Activated naive CD8-positive, alpha-beta T cell treated with anti-CD3 and anti-CD28 coated beads for 36 hours (primary cell): ENCODE data around the gene MRPS26. TPM values are rescaled to one million over a fixed set of nuclear protein-coding genes. Genes with fewer than 3 reads are reported as not detected.

Experiments used
- DNase-seq: peaks from one replicate; pipeline ENCODE4 v3.0.0; 2021
- H3K27ac Mint-ChIP-seq: one replicate; pipeline ENCODE4 v1.8.0; 2022; ENCODE audit warnings: mild to moderate bottlenecking, moderate library complexity, mixed read lengths
- H3K27me3 Mint-ChIP-seq: one replicate; pipeline ENCODE4 v1.8.0; 2022; ENCODE audit warnings: mild to moderate bottlenecking, mixed read lengths
- H3K36me3 Mint-ChIP-seq: one replicate; pipeline ENCODE4 v1.8.0; 2021; ENCODE audit warnings: mild to moderate bottlenecking, mixed read lengths
- H3K4me1 Mint-ChIP-seq: one replicate; pipeline ENCODE4 v1.8.0; 2021; ENCODE audit warnings: mixed read lengths
- H3K4me3 Mint-ChIP-seq: one replicate; pipeline ENCODE4 v1.8.0; 2022; ENCODE audit warnings: mild to moderate bottlenecking, moderate library complexity, mixed read lengths
- H3K9me3 Mint-ChIP-seq: one replicate; pipeline ENCODE4 v1.8.0; 2022; ENCODE audit warnings: mixed read lengths
- total RNA-seq, 2 experiments: library from RNA; stranded (reverse); gene quantifications; one replicate each; pipeline ENCODE4 v1.2.3, GENCODE V29; 2021

Gene MRPS26
- total RNA-seq, 2 experiments from 2014 or later = 70.9 to 72.4 TPM

DNA sequence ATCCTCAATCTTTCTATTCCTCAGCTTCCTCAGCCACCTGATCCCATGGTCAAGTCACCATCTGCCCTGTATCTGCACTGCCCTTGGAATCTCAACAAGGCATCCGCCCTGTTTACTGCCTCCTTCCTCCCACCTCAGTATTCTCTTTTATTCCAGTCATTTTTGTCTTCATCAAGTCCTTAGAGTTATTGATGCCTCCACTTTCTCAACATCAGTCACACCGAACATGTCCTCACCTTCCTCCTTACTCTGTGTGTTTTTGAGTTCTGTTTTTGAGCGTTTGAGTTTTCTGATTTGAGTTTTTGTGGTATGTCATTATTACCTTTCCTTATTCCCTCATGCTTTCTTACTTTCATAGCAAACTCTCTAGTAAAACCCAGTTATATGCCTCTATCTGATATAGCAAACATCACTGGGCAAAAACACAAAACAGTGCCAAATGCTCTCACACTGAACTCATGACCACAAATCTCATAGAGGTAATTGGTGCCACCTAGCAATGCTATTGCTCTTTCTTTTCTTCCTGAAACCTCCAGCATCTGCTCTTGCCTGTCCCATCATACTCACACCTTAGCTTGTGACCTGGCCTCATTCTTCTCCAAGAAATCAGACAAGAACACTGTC, 14.2 kb upstream of the MRPS26 start:
- no peak for DNase-seq
- no peak overlapping the region for H3K4me3 Mint-ChIP-seq
- H3K27me3 Mint-ChIP-seq = no peaks in the 10 kb centered on the region
- no peak overlapping the region for H3K27ac Mint-ChIP-seq
- H3K9me3 Mint-ChIP-seq = no peaks in the 10 kb centered on the region
- H3K4me1 Mint-ChIP-seq = no peaks in the 10 kb centered on the region
- H3K36me3 Mint-ChIP-seq = peaks cover 13% of the 10 kb centered on the region

- Mint-ChIP-seq H3K27me3 (no peaks in the 10 kb centered on the region), H3K9me3 (no peaks in the 10 kb centered on the region), H3K4me3 (no peak overlapping the region), H3K27ac (no peak overlapping the region), H3K36me3 (peaks cover 13% of the 10 kb centered on the region), H3K4me1 (no peaks in the 10 kb centered on the region)
- DNase-seq = no peak
These were observed 13.2 kb upstream of the MRPS26 start for GRCh38 chr20:3032624-3033023.

- no peak overlapping the region for H3K4me3 Mint-ChIP-seq
- H3K27ac Mint-ChIP-seq = no peak overlapping the region
- H3K4me1 Mint-ChIP-seq = no peaks in the 10 kb centered on the region
- no peaks in the 10 kb centered on the region for H3K9me3 Mint-ChIP-seq
- peaks cover 19% of the 10 kb centered on the region for H3K36me3 Mint-ChIP-seq
- H3K27me3 Mint-ChIP-seq = no peaks in the 10 kb centered on the region
- no peak for DNase-seq
These were observed 8.2 kb upstream of the MRPS26 start for GRCh38 chr20:3037654-3038053.

DNA sequence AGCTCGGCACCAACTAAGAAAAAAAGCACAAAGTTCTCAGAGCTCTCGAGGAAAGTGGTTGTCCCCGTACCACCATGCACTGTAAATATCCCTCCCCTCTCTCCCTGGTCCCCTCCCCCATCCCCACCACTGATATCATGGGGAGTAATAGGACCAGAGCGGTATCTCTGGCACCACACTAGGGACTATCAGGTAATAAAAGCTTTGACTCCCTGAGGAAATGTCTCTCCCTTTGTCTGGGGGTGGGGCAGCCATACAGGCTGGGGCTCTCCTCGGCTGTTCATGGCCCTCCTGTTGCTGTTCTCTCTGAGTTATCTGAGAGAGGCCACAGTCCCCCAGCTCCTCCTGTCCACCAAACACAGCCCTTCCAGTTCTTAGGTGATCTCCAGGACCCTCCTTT, 7.4 kb upstream of the MRPS26 start:
- Mint-ChIP-seq H3K36me3 (peaks cover 19% of the 10 kb centered on the region), H3K27ac (no peak overlapping the region), H3K4me1 (no peaks in the 10 kb centered on the region)

DNA sequence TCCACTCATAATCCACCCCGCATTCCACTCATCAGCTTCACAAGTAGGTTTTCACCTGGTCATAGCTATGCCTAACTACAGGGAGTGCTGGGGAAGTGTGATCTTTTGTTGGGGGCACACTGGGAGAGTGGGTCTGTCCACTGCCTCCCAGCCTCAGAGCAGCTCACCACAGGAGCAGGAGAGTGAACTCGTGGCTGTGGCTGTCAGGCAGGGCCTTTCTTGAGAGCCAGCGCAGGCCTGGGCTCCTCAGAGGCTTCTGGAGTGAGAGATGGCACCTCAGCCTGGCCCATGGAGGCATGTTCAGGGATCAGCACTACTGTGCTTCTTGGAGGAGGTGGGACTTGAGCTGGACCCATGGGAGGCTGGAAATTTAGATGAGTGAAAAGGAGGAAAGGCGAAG, 6.4 kb upstream of the MRPS26 start:
- Mint-ChIP-seq H3K27ac (no peak overlapping the region), H3K27me3 (no peaks in the 10 kb centered on the region), H3K4me3 (no peak overlapping the region)

More for the DNA sequence above, 7.4 kb upstream of the MRPS26 start:
- Mint-ChIP-seq H3K9me3 (no peaks in the 10 kb centered on the region), H3K27me3 (no peaks in the 10 kb centered on the region), H3K4me3 (no peak overlapping the region)
- no peak for DNase-seq

DNA sequence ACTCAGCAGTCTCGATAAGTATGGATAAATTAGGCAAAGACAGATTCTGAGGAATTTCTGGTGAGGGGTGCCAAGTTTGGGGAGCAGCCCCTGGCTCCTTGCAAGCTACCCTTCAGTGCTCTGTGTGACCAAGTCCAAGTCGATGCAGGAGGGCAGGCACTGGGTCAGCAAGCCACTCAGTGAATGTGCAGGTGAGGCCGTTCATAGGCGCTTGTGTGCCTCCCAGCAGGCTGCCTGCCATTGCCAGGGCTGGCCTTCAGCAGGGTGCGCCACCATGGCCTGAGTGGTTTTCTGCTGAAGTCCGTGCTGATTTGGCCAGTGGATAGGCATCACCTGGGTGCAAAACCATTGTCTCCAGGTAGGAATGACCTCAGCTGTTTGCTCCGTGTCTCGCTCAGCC, 5.8 kb upstream of the MRPS26 start:
- DNase-seq = no peak
- Mint-ChIP-seq H3K36me3 (peaks cover 17% of the 10 kb centered on the region), H3K4me3 (no peak overlapping the region), H3K27ac (peak overlapping the region; percentile 72), H3K4me1 (peaks cover 2% of the 10 kb centered on the region), H3K9me3 (no peaks in the 10 kb centered on the region), H3K27me3 (no peaks in the 10 kb centered on the region)

More for the DNA sequence above, 6.4 kb upstream of the MRPS26 start:
- H3K9me3 Mint-ChIP-seq = no peaks in the 10 kb centered on the region
- no peaks in the 10 kb centered on the region for H3K4me1 Mint-ChIP-seq
- H3K36me3 Mint-ChIP-seq = peaks cover 19% of the 10 kb centered on the region
- no peak for DNase-seq

DNA sequence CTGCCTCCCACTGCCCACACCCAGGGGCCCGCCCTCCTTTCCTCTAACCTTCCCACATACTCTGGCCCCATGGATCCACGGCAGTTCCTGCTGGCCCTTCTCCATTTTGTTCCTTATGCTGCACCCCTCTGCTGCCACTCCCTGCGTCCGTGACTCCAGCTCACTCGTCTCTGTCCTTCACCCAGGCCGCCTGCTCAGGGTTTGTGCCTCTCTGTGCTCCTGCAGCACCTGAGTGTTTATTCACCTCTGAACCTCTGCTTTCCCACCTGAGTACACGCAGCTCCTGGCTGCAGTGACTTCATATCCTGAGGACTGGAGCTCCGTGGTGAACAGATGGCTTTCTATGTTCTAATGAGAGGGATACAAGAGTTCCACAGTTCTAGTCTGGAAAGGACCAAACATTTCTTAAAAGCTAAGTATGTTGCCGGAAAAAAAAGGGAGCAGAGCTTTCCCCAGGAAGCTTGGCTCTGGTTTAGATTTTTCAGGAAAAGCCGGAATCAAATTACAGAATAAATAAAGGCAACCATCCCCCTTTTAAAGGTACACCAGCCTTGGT, 3.9 kb upstream of the MRPS26 start:
- no peaks in the 10 kb centered on the region for H3K9me3 Mint-ChIP-seq
- H3K27ac Mint-ChIP-seq = no peak overlapping the region
- no peak for DNase-seq
- H3K27me3 Mint-ChIP-seq = no peaks in the 10 kb centered on the region
- peaks cover 7% of the 10 kb centered on the region for H3K4me1 Mint-ChIP-seq
- H3K36me3 Mint-ChIP-seq = peaks cover 15% of the 10 kb centered on the region
- no peak overlapping the region for H3K4me3 Mint-ChIP-seq

GRCh38 chr20:3042625-3043024, 3.2 kb upstream of the MRPS26 start:
- Mint-ChIP-seq H3K4me3 (no peak overlapping the region), H3K4me1 (peaks cover 11% of the 10 kb centered on the region), H3K36me3 (peaks cover 16% of the 10 kb centered on the region), H3K27ac (no peak overlapping the region), H3K9me3 (no peaks in the 10 kb centered on the region), H3K27me3 (no peaks in the 10 kb centered on the region)
- no peak for DNase-seq

DNA sequence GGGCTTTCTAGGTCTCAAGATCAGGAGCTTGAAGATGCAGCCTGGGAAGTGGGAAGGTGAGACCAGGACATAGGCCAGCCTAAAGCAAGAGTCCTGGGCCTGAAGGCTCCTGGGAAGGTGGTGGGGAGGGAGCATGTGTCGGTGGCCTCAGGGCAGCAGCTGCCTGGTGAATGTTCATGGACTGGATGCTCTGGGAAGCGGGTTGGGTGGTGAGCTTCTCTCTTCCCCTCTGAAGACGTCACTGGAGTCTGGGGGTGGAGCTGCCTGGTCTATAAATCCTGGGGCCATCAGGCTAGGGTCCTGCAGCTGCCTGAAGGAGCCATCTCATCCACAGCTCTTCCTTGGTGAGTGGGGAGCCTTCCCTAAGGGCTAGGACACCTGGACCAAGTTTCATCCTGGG, 2.5 kb upstream of the MRPS26 start, which contains the start of gene GNRH2:
TSS of gene GNRH2 (plus strand) at position 301 of the 400 bp plus-strand sequence. CDS start 793 bp downstream, outside the sequence.
- Mint-ChIP-seq H3K9me3 (no peaks in the 10 kb centered on the region), H3K4me1 (peaks cover 14% of the 10 kb centered on the region), H3K36me3 (peaks cover 18% of the 10 kb centered on the region), H3K27ac (peak within 1 kb of the TSS; percentile 31), H3K27me3 (no peaks in the 10 kb centered on the region), H3K4me3 (no peak within 1 kb of the TSS)
- no peak for DNase-seq

GRCh38 chr20:3044336-3044965, 1.4 kb upstream of the MRPS26 start:
- Mint-ChIP-seq H3K27me3 (no peaks in the 10 kb centered on the region), H3K4me3 (no peak overlapping the region), H3K9me3 (no peaks in the 10 kb centered on the region), H3K4me1 (peaks cover 16% of the 10 kb centered on the region), H3K27ac (peak overlapping the region; percentile 31), H3K36me3 (peaks cover 23% of the 10 kb centered on the region)
- DNase-seq = no peak

- DNase-seq = no peak
- Mint-ChIP-seq H3K9me3 (no peaks in the 10 kb centered on the region), H3K27ac (peak overlapping the region; percentile 75), H3K36me3 (peaks cover 25% of the 10 kb centered on the region), H3K27me3 (no peaks in the 10 kb centered on the region), H3K4me1 (peaks cover 16% of the 10 kb centered on the region), H3K4me3 (peak overlapping the region; percentile 72)
These were observed 623 bp upstream of the MRPS26 start for GRCh38 chr20:3045042-3045815.

GRCh38 chr20:3046677-3047462, 1.0 kb downstream of the MRPS26 start:
- Mint-ChIP-seq H3K4me3 (peak overlapping the region; percentile 85), H3K36me3 (peaks cover 22% of the 10 kb centered on the region), H3K9me3 (no peaks in the 10 kb centered on the region), H3K27me3 (no peaks in the 10 kb centered on the region), H3K27ac (peak overlapping the region; percentile 17), H3K4me1 (peaks cover 20% of the 10 kb centered on the region)
- no peak for DNase-seq

- no peaks in the 10 kb centered on the region for H3K27me3 Mint-ChIP-seq
- DNase-seq = no peak
- H3K9me3 Mint-ChIP-seq = no peaks in the 10 kb centered on the region
- peaks cover 22% of the 10 kb centered on the region for H3K36me3 Mint-ChIP-seq
- no peak overlapping the region for H3K27ac Mint-ChIP-seq
- H3K4me3 Mint-ChIP-seq = peak overlapping the region; percentile 85
- peaks cover 20% of the 10 kb centered on the region for H3K4me1 Mint-ChIP-seq
These were observed 1.9 kb downstream of the MRPS26 start for GRCh38 chr20:3047486-3048419.
